Ascending aorta (tissue), 2 donors: Measurements from ENCODE around the gene MUC2. TPM values are rescaled to one million over a fixed set of nuclear protein-coding genes. Genes with fewer than 3 reads are reported as not detected.

Experiments used
- DNase-seq, 2 donors: peaks; one replicate each; pipeline ENCODE4 v3.0.0-alpha.2; 2019; ENCODE audit warnings: low spot score in 2 of 2
- H3K27ac ChIP-seq, 2 donors: fragments of 200-600 bp; sonication (generic); one replicate each; pipeline ENCODE4 v1.5.1; 2016 to 2017; ENCODE audit warnings: mild to moderate bottlenecking in 1 of 2
- H3K27me3 ChIP-seq: fragments of 200-600 bp; sonication (generic); one replicate; pipeline ENCODE4 v1.5.1; 2017
- H3K36me3 ChIP-seq, 2 donors: fragments of 200-600 bp; sonication (generic); one replicate each; pipeline ENCODE4 v1.5.1; 2016
- H3K4me1 ChIP-seq, 2 donors: fragments of 200-600 bp; sonication (generic); one replicate each; pipeline ENCODE4 v1.5.1; 2016 to 2017; ENCODE audit warnings: mild to moderate bottlenecking in 1 of 2
- H3K4me3 ChIP-seq, 2 donors: fragments of 200-600 bp; sonication (generic); one replicate each; pipeline ENCODE4 v1.5.1; 2016 to 2017; ENCODE audit warnings: mild to moderate bottlenecking in 1 of 2
- H3K9me3 ChIP-seq, 2 donors: fragments of 200-600 bp; sonication (generic); one replicate each; pipeline ENCODE4 v1.5.1; 2016
- intact Hi-C: fragments of 100-400 bp; cut with DNase I; formaldehyde crosslinking; loops from one replicate; pipeline ENCODE4 v1.15.1; 2023
- total RNA-seq: library from RNA; depleted of rRNA; stranded (reverse); fragments of >200 nt; gene quantifications from one replicate; pipeline ENCODE4 v1.1.0, GENCODE V29; 2016
- TF ChIP-seq, protein P1 (sequence below), 3 experiments: fragments of 200-600 bp in 2 of 3; fragments of 450-650 bp in 1 of 3; sonication (generic) in 2 of 3; IDR thresholded peaks; one replicate each; pipeline ENCODE4 v1.5.1; 2016 to 2019; ENCODE audit warnings: antibody characterized with exemption in 3 of 3, mild to moderate bottlenecking in 1 of 3, moderate library complexity in 1 of 3

Gene MUC2
- total RNA-seq, 1 donor from 2014 or later: 0.11 TPM

DNA sequence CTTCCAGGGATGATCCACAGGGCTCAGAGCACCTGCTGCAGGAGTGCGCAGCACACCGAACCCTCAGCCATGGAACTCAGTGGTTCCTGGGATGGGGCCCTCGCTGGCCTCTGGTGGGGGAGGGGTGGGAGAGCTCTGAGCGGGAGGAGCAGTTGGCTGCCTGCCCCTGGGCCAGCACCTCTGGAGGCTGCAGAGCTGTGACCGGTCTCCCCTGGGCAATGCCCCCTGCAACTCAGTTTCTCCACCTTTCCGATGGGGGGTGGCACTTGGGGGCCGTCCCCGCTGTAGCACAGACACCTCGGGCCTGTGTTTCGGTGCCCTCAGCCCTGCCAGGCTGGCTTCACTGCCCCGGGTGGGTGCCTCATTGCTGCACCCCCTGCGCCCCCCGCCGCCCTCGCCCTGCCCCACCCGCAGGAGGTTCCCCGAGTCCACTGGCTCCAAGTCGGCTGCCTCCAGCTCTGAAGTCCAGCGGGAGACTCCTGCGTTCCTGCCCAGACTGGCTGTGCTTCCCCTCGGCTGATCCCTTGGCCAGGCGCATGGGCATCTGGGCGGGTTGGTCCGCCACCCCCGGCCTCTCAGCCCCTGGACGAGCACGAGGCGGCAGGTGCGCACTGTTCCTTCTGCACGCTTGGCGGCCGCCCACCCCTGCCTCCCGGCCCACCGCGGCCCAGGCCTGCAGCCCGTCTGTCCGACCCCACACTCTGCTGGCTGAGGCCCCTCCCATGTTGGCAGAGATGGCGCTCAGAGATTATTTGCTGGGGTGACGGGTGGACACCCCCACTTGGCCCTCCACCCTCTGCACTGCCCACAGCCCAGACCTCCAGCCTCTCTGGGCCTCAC lies 40.0 kb upstream of the MUC2 start:
- Histone ChIP-seq H3K27ac (no peak overlapping the region), H3K27me3 (no peaks in the 10 kb centered on the region), H3K4me1 (peaks cover 8 to 10% of the 10 kb centered on the region in 2 donors), H3K36me3 (no peaks in the 10 kb centered on the region), H3K9me3 (no peaks in the 10 kb centered on the region), H3K4me3 (peak overlapping the region in 1 of 2 donors; percentile 1)
- TF ChIP-seq, protein P1, sequence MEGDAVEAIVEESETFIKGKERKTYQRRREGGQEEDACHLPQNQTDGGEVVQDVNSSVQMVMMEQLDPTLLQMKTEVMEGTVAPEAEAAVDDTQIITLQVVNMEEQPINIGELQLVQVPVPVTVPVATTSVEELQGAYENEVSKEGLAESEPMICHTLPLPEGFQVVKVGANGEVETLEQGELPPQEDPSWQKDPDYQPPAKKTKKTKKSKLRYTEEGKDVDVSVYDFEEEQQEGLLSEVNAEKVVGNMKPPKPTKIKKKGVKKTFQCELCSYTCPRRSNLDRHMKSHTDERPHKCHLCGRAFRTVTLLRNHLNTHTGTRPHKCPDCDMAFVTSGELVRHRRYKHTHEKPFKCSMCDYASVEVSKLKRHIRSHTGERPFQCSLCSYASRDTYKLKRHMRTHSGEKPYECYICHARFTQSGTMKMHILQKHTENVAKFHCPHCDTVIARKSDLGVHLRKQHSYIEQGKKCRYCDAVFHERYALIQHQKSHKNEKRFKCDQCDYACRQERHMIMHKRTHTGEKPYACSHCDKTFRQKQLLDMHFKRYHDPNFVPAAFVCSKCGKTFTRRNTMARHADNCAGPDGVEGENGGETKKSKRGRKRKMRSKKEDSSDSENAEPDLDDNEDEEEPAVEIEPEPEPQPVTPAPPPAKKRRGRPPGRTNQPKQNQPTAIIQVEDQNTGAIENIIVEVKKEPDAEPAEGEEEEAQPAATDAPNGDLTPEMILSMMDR (IDR thresholded peaks at IDR 0.05): no peak
- intact Hi-C loops: no loop called here
- DNase-seq: no peak

DNA sequence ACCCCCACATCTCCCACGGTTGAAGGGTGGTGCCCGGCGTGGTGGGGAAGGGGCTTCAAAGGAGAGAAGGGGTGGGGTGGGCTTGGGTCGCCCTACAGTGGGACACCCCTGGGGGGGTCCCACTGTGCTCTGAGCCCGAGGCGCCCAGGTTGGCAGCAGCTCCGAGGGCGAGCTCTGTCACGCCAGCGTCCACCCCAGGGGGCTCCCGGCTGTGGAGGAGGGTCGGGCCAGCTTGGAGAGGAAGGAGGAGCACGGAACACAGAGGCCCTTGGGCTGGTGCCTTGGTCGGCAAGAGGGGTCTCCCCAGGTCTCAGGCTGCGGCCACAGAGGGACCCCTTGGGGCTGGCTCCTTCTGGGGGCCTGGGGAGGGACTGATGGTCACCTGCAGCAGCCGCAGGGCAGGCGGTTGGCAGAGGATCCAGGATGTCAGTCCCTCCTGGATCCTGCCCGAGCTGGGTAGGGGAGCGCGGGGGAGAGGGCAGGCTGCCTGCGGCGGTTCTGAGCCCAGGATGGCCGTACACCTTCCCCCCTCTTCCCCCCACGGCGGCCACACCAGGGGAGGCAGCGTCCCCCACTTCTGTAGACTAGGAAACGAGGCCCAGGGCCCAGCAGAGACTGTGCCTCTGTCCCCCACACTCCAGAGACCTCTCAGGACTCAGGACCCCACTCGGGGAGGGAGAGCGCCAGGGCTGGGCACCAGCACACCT lies 38.9 kb upstream of the MUC2 start:
- TF ChIP-seq, protein P1 (IDR thresholded peaks at IDR 0.05): no peak
- no peaks in the 10 kb centered on the region for H3K36me3 ChIP-seq
- H3K9me3 ChIP-seq: no peaks in the 10 kb centered on the region
- H3K27me3 ChIP-seq: no peaks in the 10 kb centered on the region
- peaks cover 8 to 10% of the 10 kb centered on the region in 2 donors for H3K4me1 ChIP-seq
- no peak overlapping the region for H3K4me3 ChIP-seq
- H3K27ac ChIP-seq: no peak overlapping the region
- intact Hi-C loops: no loop called here
- DNase-seq: no peak

DNA sequence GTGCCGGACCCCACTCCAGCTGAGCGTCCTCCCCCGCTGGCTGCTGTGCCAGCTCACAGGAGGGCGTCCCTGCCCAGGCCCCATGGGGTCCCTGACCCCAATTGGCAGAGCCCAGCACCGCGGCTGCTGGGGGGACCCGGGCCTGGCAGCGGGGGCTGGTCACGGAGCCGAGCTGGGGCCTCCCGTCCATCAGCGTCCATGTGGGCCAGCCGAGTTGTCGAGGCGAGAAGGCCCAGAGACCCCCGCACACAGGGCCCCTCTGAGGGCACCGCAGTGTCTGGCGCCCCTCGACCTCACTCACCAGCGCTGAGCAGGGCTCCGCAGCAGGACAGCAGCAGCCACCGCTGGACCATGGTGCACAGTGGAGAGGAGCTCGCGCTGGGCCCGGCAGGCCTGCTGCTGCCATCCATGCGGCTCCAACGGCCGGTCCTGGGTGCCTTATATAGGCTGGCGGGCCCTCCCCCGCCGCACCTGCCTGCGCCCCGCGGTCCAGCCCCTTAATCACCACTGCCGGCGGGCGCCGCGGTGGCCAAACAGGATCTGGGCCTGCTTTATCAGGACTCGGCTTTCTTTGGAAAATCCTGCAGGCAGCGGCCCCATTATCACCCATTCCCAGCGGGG lies 38.3 kb upstream of the MUC2 start, which contains the start of gene MUC6:
TSS of gene MUC6 (minus strand) at position 416 of the 621 bp plus-strand sequence. CDS start at position 353, 63 bp downstream.
- intact Hi-C loops: no loop called here
- H3K4me1 ChIP-seq: peaks cover 8 to 10% of the 10 kb centered on the region in 2 donors
- no peak within 1 kb of the TSS for H3K27ac ChIP-seq
- TF ChIP-seq, protein P1 (IDR thresholded peaks at IDR 0.05): no peak
- H3K36me3 ChIP-seq: no peaks in the 10 kb centered on the region
- no peaks in the 10 kb centered on the region for H3K9me3 ChIP-seq
- H3K27me3 ChIP-seq: no peaks in the 10 kb centered on the region
- H3K4me3 ChIP-seq: no peak within 1 kb of the TSS
- DNase-seq: no peak

DNA sequence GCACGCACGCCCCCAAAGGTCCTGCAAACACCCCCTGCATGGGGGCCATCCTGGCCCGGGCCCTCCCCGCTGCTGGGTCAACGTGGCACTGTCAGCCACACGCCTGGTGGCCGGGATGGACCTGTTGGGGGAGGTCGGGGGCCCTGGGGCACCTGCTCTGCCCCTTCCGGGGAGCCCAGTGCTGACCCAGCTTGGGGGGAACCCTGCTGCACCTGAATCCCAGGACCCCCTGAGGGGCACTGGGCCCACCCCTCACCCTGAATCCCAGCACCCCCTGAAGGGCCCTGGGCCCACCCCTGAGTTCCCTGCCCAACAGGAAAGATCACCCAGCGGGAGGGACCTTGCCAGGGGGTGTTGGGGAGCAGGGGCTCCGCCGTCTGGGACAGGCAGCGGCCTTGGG lies 37.7 kb upstream of the MUC2 start:
- intact Hi-C loops: no loop called here
- Histone ChIP-seq H3K4me3 (no peak overlapping the region), H3K27ac (no peak overlapping the region), H3K27me3 (no peaks in the 10 kb centered on the region), H3K4me1 (peaks cover 8 to 10% of the 10 kb centered on the region in 2 donors), H3K9me3 (no peaks in the 10 kb centered on the region), H3K36me3 (no peaks in the 10 kb centered on the region)
- DNase-seq: no peak
- TF ChIP-seq, protein P1 (IDR thresholded peaks at IDR 0.05): no peak

DNA sequence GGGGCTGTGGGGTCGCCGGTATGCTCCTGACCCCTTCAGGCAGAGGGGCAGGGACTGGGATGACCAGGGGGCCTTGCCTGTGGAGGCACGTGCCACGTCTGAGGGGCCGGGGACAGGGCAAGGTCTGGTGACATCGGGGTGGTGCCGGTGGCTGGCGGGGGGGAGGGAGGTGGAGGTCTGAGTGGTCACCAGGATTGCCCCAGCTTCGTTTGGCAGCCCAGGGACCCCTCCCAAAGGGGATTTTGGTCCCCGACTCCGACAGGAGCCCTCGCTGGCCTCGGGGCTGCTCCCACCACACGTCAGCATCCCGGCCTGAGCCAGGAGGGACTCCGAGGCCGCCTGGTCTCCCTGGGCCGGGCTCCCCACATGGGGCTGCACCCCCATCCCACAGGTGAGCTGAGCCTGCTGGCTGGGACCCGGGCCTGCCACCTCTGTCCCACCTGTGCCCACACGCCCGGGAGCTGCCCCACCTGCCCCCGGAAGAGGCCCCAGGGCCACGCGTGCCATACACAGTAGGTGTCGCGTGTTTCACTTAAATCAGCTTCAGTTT lies 37.1 kb upstream of the MUC2 start:
- no peaks in the 10 kb centered on the region for H3K9me3 ChIP-seq
- no peaks in the 10 kb centered on the region for H3K27me3 ChIP-seq
- intact Hi-C loops: no loop called here
- no peaks in the 10 kb centered on the region for H3K36me3 ChIP-seq
- H3K4me3 ChIP-seq: no peak overlapping the region
- no peak overlapping the region for H3K27ac ChIP-seq
- peaks cover 8 to 10% of the 10 kb centered on the region in 2 donors for H3K4me1 ChIP-seq
- TF ChIP-seq, protein P1 (IDR thresholded peaks at IDR 0.05): no peak
- no peak for DNase-seq
